GM12878 (cell line): ENCODE measurements around the gene BBX.

Experiments used
- CHD4 ChIP-seq: fragments of 200-600 bp; sonication (generic); IDR thresholded peaks from 2 replicates; pipeline ENCODE4 v1.6.1; 2016; ENCODE audit warnings: mild to moderate bottlenecking
- EP300 ChIP-seq, 2 experiments: fragments of 150-350 bp in 1 of 2; IDR thresholded peaks; 2 replicates each; pipeline ENCODE4 v1.6.1; 2011 to 2012; ENCODE audit warnings: low read depth in 2 of 2, low read length in 2 of 2, borderline replicate concordance in 1 of 2, improper control_type of control experiment in 1 of 2, inconsistent platforms in 1 of 2; ENCODE audit not compliant: control insufficient read depth in 1 of 2
- RAD21 ChIP-seq: IDR thresholded peaks from 2 replicates; pipeline ENCODE4 v1.6.1; 2011; ENCODE audit warnings: mild to moderate bottlenecking, low read depth, low read length, moderate library complexity; ENCODE audit not compliant: insufficient read depth
- SIN3A ChIP-seq: IDR thresholded peaks from 2 replicates; pipeline ENCODE4 v1.6.1; 2012; ENCODE audit warnings: low read depth, low read length, improper control_type of control experiment

DNA sequence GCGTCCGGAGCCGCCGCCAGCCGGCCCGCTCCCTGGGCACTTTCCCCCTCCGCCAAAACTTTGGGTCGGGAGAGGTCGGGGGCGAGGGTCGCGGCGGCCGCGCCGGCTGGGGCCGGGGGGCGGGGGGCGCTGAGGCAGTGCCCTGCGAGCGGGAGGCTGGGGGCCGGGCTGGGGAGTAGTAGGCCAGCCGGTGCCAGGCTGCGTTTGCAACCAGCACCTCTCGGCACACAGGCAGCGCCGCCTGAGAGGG is 452 bp downstream of the BBX start:
- TF ChIP-seq SIN3A (no peak), EP300 (IDR thresholded peaks at IDR 0.05; ENCODE audit: borderline replicate concordance in 1 of 2, control insufficient read depth in 1 of 2, low read depth in 2 of 2, low read length in 2 of 2) (no peak), RAD21 (no peak), CHD4 (no peak)
